GM12872 (cell line): ENCODE measurements around the gene CTU2.

Source experiments
- TF ChIP-seq, protein P1 (sequence below): IDR thresholded peaks from 3 replicates; pipeline ENCODE4 v1.5.1; 2011; ENCODE audit warnings: low read depth, mild to moderate bottlenecking, low read length, moderate library complexity; ENCODE audit not compliant: insufficient read depth

CTU2 gene

DNA sequence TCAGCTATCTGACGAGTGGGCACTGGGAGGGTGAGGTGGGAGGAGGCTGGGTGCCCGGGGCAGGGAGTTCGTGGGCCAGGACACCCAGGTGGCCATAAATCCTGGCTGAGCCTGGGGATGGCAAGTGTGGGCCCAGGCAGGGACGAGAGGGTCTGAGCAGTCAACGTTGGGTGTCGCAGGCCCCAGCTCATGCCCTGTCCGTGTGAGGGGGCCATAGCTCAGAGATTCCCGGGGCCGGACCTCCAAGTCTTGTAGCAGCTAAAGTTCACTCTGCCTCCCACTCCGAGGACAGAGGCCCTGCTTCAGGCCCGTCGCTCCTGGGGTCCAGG lies 34.4 kb downstream of the CTU2 start:
- TF ChIP-seq, protein P1, sequence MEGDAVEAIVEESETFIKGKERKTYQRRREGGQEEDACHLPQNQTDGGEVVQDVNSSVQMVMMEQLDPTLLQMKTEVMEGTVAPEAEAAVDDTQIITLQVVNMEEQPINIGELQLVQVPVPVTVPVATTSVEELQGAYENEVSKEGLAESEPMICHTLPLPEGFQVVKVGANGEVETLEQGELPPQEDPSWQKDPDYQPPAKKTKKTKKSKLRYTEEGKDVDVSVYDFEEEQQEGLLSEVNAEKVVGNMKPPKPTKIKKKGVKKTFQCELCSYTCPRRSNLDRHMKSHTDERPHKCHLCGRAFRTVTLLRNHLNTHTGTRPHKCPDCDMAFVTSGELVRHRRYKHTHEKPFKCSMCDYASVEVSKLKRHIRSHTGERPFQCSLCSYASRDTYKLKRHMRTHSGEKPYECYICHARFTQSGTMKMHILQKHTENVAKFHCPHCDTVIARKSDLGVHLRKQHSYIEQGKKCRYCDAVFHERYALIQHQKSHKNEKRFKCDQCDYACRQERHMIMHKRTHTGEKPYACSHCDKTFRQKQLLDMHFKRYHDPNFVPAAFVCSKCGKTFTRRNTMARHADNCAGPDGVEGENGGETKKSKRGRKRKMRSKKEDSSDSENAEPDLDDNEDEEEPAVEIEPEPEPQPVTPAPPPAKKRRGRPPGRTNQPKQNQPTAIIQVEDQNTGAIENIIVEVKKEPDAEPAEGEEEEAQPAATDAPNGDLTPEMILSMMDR, result no peak

DNA sequence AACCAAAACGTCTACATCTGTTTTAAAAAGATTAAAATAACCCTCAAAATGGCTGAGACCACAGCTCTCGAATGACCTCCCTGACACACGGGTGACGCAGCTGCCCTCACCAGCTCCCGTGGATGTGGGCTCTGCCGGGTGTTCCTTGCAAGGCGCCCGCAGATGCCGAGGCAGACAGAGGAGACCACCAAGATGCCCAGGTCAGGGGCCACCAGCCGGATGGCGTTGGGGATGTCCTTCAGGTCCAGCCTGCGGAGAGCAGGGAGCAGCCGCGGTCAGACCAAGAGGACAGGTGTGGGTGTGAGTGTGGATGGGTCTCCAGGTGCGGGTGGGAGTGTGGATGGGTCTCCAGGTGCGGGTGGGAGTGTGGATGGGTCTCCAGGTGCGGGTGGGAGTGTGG lies 35.1 kb downstream of the CTU2 start:
- TF ChIP-seq, protein P1, result no peak

GRCh38 chr16:88742896-88743605 lies 36.7 kb downstream of the CTU2 start:
- TF ChIP-seq, protein P1, result no peak

DNA sequence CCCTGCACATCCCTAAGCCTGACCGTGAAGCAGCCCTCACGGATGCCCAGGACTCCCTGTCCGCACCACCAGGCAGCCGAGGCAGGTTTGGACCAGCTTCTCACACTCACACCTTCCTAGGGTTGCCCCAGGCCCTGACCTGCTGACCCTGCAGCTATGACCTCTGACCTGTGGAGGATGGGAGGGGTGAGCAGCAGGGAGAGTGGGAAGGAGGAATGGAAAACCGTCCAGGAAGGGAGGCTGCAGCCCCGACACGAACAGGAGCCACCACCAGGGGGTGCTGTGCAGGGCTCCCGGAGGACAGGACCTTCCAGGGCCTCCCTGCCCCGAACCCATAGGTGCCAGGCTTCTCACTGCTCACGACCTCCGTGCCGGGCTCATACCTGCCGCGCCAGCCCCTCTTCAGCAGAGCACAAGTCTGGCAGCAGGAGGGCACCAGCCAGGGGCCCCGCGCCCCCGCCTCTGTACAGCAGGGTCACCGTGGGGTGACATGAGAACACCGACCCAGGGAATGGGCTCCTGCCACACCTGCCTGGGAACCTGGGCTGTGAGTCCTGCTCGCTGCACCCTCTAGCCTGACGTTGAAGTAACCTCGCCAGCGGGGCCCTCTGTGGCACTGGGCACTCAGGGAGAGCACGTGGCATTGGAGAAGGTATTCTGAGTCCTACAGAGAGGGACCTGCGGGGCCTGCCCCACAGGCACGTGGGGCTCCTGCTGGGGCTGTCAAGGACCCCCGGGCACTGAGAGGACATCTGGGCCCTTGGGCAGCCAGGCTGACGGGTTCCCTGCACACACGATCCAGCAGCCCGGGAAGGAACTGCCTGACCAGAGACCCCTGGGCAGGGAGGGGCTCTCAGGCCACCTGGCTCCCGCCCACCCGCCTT lies 37.6 kb downstream of the CTU2 start:
- TF ChIP-seq, protein P1, result peak; percentile 92

GRCh38 chr16:88744577-88745521 lies 38.5 kb downstream of the CTU2 start:
- TF ChIP-seq, protein P1, result no peak

GRCh38 chr16:88746506-88746905 lies 40.2 kb downstream of the CTU2 start:
- TF ChIP-seq, protein P1, result no peak

DNA sequence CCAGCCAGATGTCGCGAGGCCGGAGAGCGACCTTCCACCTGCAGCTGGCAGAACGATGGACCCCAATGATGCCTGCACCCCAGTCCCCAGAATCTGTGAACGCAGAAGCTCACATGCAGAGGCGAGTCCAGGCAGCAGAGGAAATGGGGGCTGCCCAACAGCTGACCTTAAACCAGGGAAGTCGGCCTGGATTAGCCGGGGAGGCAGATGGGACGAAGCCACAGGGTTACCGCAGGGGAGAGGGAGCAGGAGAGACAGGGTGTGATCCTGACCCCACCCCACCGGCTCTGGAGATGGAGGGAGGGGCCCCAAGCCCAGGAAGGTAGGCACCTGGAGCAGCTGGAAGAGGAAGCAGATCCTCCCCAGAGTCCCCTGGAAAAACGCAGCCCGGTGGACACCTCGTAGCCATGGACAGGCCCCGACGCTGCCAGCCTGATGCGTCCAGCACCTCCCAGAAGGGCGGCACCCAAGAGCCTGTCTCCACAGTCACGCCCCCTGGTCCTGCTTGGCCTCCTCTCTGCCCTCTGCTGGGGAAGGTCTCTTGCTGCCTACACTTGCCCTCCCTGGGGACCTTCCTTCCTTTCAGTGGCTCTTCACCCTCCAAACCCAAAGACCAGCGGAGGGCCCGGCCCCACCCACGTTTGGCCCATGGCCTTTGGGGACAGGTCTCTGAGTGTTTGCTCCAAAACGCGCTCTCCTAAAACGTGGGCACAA lies 41.4 kb downstream of the CTU2 start:
- TF ChIP-seq, protein P1, result peak; percentile 52
